Breast epithelium (tissue), 3 donors: ENCODE results near the gene MOB4.

ENCODE experiments used
- POLR2AphosphoS5 ChIP-seq, 3 donors: sonication (generic); formaldehyde crosslinking; IDR thresholded peaks; one replicate each; pipeline ENCODE4 v1.6.1; 2017; ENCODE audit warnings: antibody characterized with exemption in 3 of 3
- TF ChIP-seq, protein P1 (sequence below), 3 donors: fragments of 450-650 bp; IDR thresholded peaks; one replicate each; pipeline ENCODE4 v1.5.1; 2016 to 2017; ENCODE audit warnings: antibody characterized with exemption in 3 of 3, mild to moderate bottlenecking in 3 of 3, moderate library complexity in 3 of 3

DNA sequence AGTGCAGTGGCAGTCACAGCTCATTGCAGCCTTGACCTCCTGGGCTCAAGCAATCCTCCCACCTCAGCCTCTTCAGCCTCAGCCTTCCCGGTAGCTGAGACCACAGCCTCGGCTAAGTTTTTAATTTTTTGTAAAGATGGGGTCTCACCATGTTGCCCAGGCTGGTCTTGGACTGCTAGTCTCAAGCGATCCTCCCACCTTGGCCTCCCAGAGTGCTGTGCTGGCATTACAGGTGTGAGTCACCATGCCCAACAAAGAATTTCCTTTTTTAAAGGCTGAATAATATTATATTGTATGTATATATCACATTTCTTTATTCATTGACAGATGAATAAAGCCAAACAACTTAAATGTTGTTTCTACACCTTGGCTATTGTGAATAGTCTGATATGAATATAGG, 42.5 kb downstream of the MOB4 start:
- TF ChIP-seq, protein P1, sequence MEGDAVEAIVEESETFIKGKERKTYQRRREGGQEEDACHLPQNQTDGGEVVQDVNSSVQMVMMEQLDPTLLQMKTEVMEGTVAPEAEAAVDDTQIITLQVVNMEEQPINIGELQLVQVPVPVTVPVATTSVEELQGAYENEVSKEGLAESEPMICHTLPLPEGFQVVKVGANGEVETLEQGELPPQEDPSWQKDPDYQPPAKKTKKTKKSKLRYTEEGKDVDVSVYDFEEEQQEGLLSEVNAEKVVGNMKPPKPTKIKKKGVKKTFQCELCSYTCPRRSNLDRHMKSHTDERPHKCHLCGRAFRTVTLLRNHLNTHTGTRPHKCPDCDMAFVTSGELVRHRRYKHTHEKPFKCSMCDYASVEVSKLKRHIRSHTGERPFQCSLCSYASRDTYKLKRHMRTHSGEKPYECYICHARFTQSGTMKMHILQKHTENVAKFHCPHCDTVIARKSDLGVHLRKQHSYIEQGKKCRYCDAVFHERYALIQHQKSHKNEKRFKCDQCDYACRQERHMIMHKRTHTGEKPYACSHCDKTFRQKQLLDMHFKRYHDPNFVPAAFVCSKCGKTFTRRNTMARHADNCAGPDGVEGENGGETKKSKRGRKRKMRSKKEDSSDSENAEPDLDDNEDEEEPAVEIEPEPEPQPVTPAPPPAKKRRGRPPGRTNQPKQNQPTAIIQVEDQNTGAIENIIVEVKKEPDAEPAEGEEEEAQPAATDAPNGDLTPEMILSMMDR (IDR thresholded peaks at IDR 0.05), result no peak
- no peak for TF ChIP-seq POLR2AphosphoS5 (IDR thresholded peaks at IDR 0.05)
